Measurements from ENCODE around the gene BNIP5. TPM values are rescaled to one million over a fixed set of nuclear protein-coding genes. Genes with fewer than 3 reads are reported as not detected.

The BNIP5 gene
- total and polyA plus RNA-seq, 2 of the 13 experiments (the other 11 are each of a cell fraction or from before 2014, with no cell fraction given), result not detected

- TF ChIP-seq ZXDC (CRISPR knock-in tag; IDR thresholded peaks at IDR 0.05) (no peak), GABPB1 (CRISPR knock-in tag; IDR thresholded peaks at IDR 0.05) (no peak; the same call in 1 of the 2 replicates), ONECUT2 (CRISPR knock-in tag; IDR thresholded peaks at IDR 0.05) (no peak), ISX (CRISPR knock-in tag; conservative IDR thresholded peaks at IDR 0.05) (no peak), NAIF1 (CRISPR knock-in tag; IDR thresholded peaks at IDR 0.05; ENCODE audit: borderline replicate concordance) (no peak), CC2D1A (CRISPR knock-in tag; IDR thresholded peaks at IDR 0.05) (no peak), HNF1B (CRISPR knock-in tag; IDR thresholded peaks at IDR 0.05) (peak; percentile 76; the same call in 1 of the 2 replicates), DMTF1 (CRISPR knock-in tag; IDR thresholded peaks at IDR 0.05) (no peak), ZNF230 (CRISPR knock-in tag; IDR thresholded peaks at IDR 0.05) (peak; percentile 76; the same call in 1 of the 2 replicates), ZBTB43 (CRISPR knock-in tag; conservative IDR thresholded peaks at IDR 0.05) (no peak; the same call in 1 of the 2 replicates), MEIS1 (CRISPR knock-in tag; IDR thresholded peaks at IDR 0.05; ENCODE audit: borderline replicate concordance) (peak; percentile 74; the same call in 1 of the 2 replicates), NR2F1 (CRISPR knock-in tag; IDR thresholded peaks at IDR 0.05) (no peak), ZNF432 (CRISPR knock-in tag; IDR thresholded peaks at IDR 0.05; ENCODE audit: borderline replicate concordance) (no peak), TOPORS (CRISPR knock-in tag; IDR thresholded peaks at IDR 0.05) (no peak), CREBL2 (CRISPR knock-in tag; IDR thresholded peaks at IDR 0.05; ENCODE audit: borderline replicate concordance) (no peak), ZNF136 (CRISPR knock-in tag; IDR thresholded peaks at IDR 0.05; ENCODE audit: low read depth) (0 out of 2 replicates have a peak, but pooled peaks have one; percentile 68), MTERF4 (CRISPR knock-in tag; IDR thresholded peaks at IDR 0.05) (0 out of 2 replicates have a peak, but pooled peaks have one; percentile 77), MEIS2 (CRISPR knock-in tag; IDR thresholded peaks at IDR 0.05) (no peak; the same call in 1 of the 2 replicates)
Observed at GRCh38 chr6:36340618-36341454, 4.1 kb upstream of the BNIP5 start (continued).

Measured in HepG2 (cell line).